ENCODE results near the gene PSMC3IP. TPM values are rescaled to one million over a fixed set of nuclear protein-coding genes. Genes with fewer than 3 reads are reported as not detected.
"Not testable (repeated sequence)": the region's sequence is repeated elsewhere in the genome, so short reads cannot be mapped to it uniquely, and the experiment has no call there.

Gene PSMC3IP
- total RNA-seq, 6 donors from 2014 or later, result 1.9 to 6.8 (median 3.8) TPM; not detected in 1

- ATAC-seq (ENCODE audit: low FRiP score in 2 of 2), result peak; percentile 1 to 2
- Histone ChIP-seq H3K36me3 (peaks cover 0 to 26% (median 20%) of the 10 kb centered on the region in 4 donors), H3K4me1 (peaks cover 39 to 65% (median 43%) of the 10 kb centered on the region in 4 donors), H3K27me3 (no peaks in the 10 kb centered on the region), H3K4me3 (peak overlapping the region; percentile 65 to 97 (median 74)), H3K27ac (peak overlapping the region; percentile 85 to 90 (median 88)), H3K9me3 (no peaks in the 10 kb centered on the region)
- 1 to 11% methylated on average over 20 to 47 of the region's 48 CpGs for WGBS, 2 donors
- DNase-seq, result peak; percentile 45 to 75
- no peak for TF ChIP-seq POLR2AphosphoS5 (IDR thresholded peaks at IDR 0.05)
- TF ChIP-seq EP300 (IDR thresholded peaks at IDR 0.05), result no peak
- no peak for TF ChIP-seq POLR2A (IDR thresholded peaks at IDR 0.05)
- no peak for TF ChIP-seq CTCF (IDR thresholded peaks at IDR 0.05)
Measured at GRCh38 chr17:42562388-42563142, 15.0 kb downstream of the PSMC3IP start.

- no peaks in the 10 kb centered on the region for H3K9me3 ChIP-seq
- WGBS, 2 donors, result 0 to 1% methylated on average over 2 to 26 of the region's 26 CpGs
- peak in 1 of 2 donors; percentile 95 for DNase-seq
- TF ChIP-seq EP300 (IDR thresholded peaks at IDR 0.05) (peak in 1 of 4 donors; percentile 86), POLR2A (IDR thresholded peaks at IDR 0.05) (peak in 3 of 4 donors; percentile 38 to 75 (median 41)), POLR2AphosphoS5 (IDR thresholded peaks at IDR 0.05) (peak; percentile 97 to 98), CTCF (IDR thresholded peaks at IDR 0.05) (no peak)
- peak within 1 kb of the TSS; percentile 65 to 97 (median 74) for H3K4me3 ChIP-seq
- H3K4me1 ChIP-seq, result peaks cover 37 to 65% (median 42%) of the 10 kb centered on the region in 4 donors
- peak; percentile 86 to 92 for ATAC-seq (ENCODE audit: low FRiP score in 2 of 2)
- H3K36me3 ChIP-seq, result peaks cover 0 to 26% (median 20%) of the 10 kb centered on the region in 4 donors
- H3K27ac ChIP-seq, result peak within 1 kb of the TSS; percentile 85 to 90 (median 88)
- H3K27me3 ChIP-seq, result no peaks in the 10 kb centered on the region
Measured at GRCh38 chr17:42561897-42562387, 15.6 kb downstream of the PSMC3IP start, which contains the start of gene COASY. Gene COASY, plus strand, starts transcription at chr17:42562148. Its CDS starts 475 bp downstream, at chr17:42562623.

- H3K27ac ChIP-seq, result peak overlapping the region in 1 of 4 donors; percentile 48
- no peak for TF ChIP-seq POLR2A (IDR thresholded peaks at IDR 0.05)
- TF ChIP-seq EP300 (IDR thresholded peaks at IDR 0.05), result no peak
- TF ChIP-seq CTCF (IDR thresholded peaks at IDR 0.05), result no peak
- no peak for TF ChIP-seq POLR2AphosphoS5 (IDR thresholded peaks at IDR 0.05)
- H3K27me3 ChIP-seq, result no peaks in the 10 kb centered on the region
- WGBS, 2 donors, result 82 to 90% methylated on average over 3 of the region's 3 CpGs
- no peak overlapping the region for H3K4me3 ChIP-seq
- ATAC-seq (ENCODE audit: low FRiP score in 2 of 2), result no peak
- H3K36me3 ChIP-seq, result peaks cover 0 to 17% (median 11%) of the 10 kb centered on the region in 4 donors
- H3K9me3 ChIP-seq, result no peaks in the 10 kb centered on the region
- no peak for DNase-seq
- H3K4me1 ChIP-seq, result peaks cover 34 to 56% (median 37%) of the 10 kb centered on the region in 4 donors
Measured at GRCh38 chr17:42560246-42560645, 17.3 kb downstream of the PSMC3IP start.

- Histone ChIP-seq H3K4me3 (no peak overlapping the region), H3K9me3 (no peaks in the 10 kb centered on the region), H3K27me3 (no peaks in the 10 kb centered on the region), H3K36me3 (peaks cover 0 to 5% (median 1%) of the 10 kb centered on the region in 4 donors), H3K27ac (peak overlapping the region; percentile 23 to 62 (median 29)), H3K4me1 (peaks cover 26 to 54% (median 37%) of the 10 kb centered on the region in 4 donors)
- WGBS, 2 donors, result 60 to 80% methylated on average over 6 of the region's 6 CpGs
- DNase-seq (peak in 1 of 2 donors; percentile 88), ATAC-seq (ENCODE audit: low FRiP score in 2 of 2) (no peak)
- TF ChIP-seq EP300 (IDR thresholded peaks at IDR 0.05), result no peak
- no peak for TF ChIP-seq POLR2AphosphoS5 (IDR thresholded peaks at IDR 0.05)
- TF ChIP-seq CTCF (IDR thresholded peaks at IDR 0.05), result no peak
- TF ChIP-seq POLR2A (IDR thresholded peaks at IDR 0.05), result no peak
Measured at GRCh38 chr17:42559075-42559474, 18.5 kb downstream of the PSMC3IP start.

GRCh38 chr17:42555961-42556617 lies 21.4 kb downstream of the PSMC3IP start:
- not testable (repeated sequence) for H3K36me3 ChIP-seq, H3K9me3 ChIP-seq, H3K4me3 ChIP-seq, DNase-seq, H3K27me3 ChIP-seq
- WGBS, 2 donors, result 56 to 59% methylated on average over 5 of the region's 5 CpGs
- ATAC-seq (ENCODE audit: low FRiP score in 2 of 2), result peak in 1 of 2 donors; percentile 20
- peaks cover 17 to 49% (median 26%) of the 10 kb centered on the region in 4 donors for H3K4me1 ChIP-seq
- peak overlapping the region in 1 of 4 donors; percentile 94 for H3K27ac ChIP-seq

Data from upper lobe of left lung (tissue), 6 donors.